ENCODE results near the gene CD47.

The CD47 gene

GRCh38 chr3:108088697-108089096, 2.1 kb downstream of the CD47 start:
- Histone ChIP-seq H3K4me3 (ENCODE audit: low read depth, low read length) (no peak overlapping the region), H3K9me3 (ENCODE audit: control insufficient read depth, insufficient read depth, low read depth, low read length) (0 out of 2 replicates have a peak, but pooled peaks cover 6% of the 10 kb centered on the region), H3K27ac (ENCODE audit: low read depth, low read length) (no peak overlapping the region), H3K36me3 (ENCODE audit: control insufficient read depth, insufficient read depth, low read length) (no peaks in the 10 kb centered on the region), H3K27me3 (ENCODE audit: control insufficient read depth, insufficient read depth, low read length) (peaks cover 36% of the 10 kb centered on the region), H3K9ac (ENCODE audit: low read length) (no peak overlapping the region), H3K4me1 (ENCODE audit: control insufficient read depth, insufficient read depth, low read length) (peaks cover 4% of the 10 kb centered on the region)

- H3K9ac ChIP-seq (ENCODE audit: low read length): no peak overlapping the region
Observed at GRCh38 chr3:108088146-108088545, 2.7 kb downstream of the CD47 start.

GRCh38 chr3:108086653-108087052, 4.2 kb downstream of the CD47 start:
- no peak overlapping the region for H3K4me3 ChIP-seq (ENCODE audit: low read depth, low read length)
- H3K9ac ChIP-seq (ENCODE audit: low read length): no peak overlapping the region
- no peaks in the 10 kb centered on the region for H3K36me3 ChIP-seq (ENCODE audit: control insufficient read depth, insufficient read depth, low read length)
- peaks cover 4% of the 10 kb centered on the region for H3K4me1 ChIP-seq (ENCODE audit: control insufficient read depth, insufficient read depth, low read length)
- peaks cover 20% of the 10 kb centered on the region for H3K27me3 ChIP-seq (ENCODE audit: control insufficient read depth, insufficient read depth, low read length)
- H3K27ac ChIP-seq (ENCODE audit: low read depth, low read length): no peak overlapping the region
- 0 out of 2 replicates have a peak, but pooled peaks cover 3% of the 10 kb centered on the region for H3K9me3 ChIP-seq (ENCODE audit: control insufficient read depth, insufficient read depth, low read depth, low read length)

More at GRCh38 chr3:108088146-108088545, 2.7 kb downstream of the CD47 start:
- no peaks in the 10 kb centered on the region for H3K36me3 ChIP-seq (ENCODE audit: control insufficient read depth, insufficient read depth, low read length)
- no peak overlapping the region for H3K27ac ChIP-seq (ENCODE audit: low read depth, low read length)
- 0 out of 2 replicates have a peak, but pooled peaks cover 6% of the 10 kb centered on the region for H3K9me3 ChIP-seq (ENCODE audit: control insufficient read depth, insufficient read depth, low read depth, low read length)
- H3K4me3 ChIP-seq (ENCODE audit: low read depth, low read length): no peak overlapping the region
- peaks cover 35% of the 10 kb centered on the region for H3K27me3 ChIP-seq (ENCODE audit: control insufficient read depth, insufficient read depth, low read length)
- H3K4me1 ChIP-seq (ENCODE audit: control insufficient read depth, insufficient read depth, low read length): peaks cover 4% of the 10 kb centered on the region

GRCh38 chr3:108085810-108086350, 5.0 kb downstream of the CD47 start:
- Histone ChIP-seq H3K27me3 (ENCODE audit: control insufficient read depth, insufficient read depth, low read length) (peaks cover 13% of the 10 kb centered on the region), H3K4me1 (ENCODE audit: control insufficient read depth, insufficient read depth, low read length) (peaks cover 4% of the 10 kb centered on the region), H3K9ac (ENCODE audit: low read length) (no peak overlapping the region), H3K4me3 (ENCODE audit: low read depth, low read length) (no peak overlapping the region), H3K27ac (ENCODE audit: low read depth, low read length) (no peak overlapping the region), H3K9me3 (ENCODE audit: control insufficient read depth, insufficient read depth, low read depth, low read length) (no peaks in the 10 kb centered on the region), H3K36me3 (ENCODE audit: control insufficient read depth, insufficient read depth, low read length) (no peaks in the 10 kb centered on the region)

GRCh38 chr3:108085370-108085769, 5.5 kb downstream of the CD47 start:
- H3K9ac ChIP-seq (ENCODE audit: low read length): no peak overlapping the region
- H3K36me3 ChIP-seq (ENCODE audit: control insufficient read depth, insufficient read depth, low read length): no peaks in the 10 kb centered on the region
- no peaks in the 10 kb centered on the region for H3K9me3 ChIP-seq (ENCODE audit: control insufficient read depth, insufficient read depth, low read depth, low read length)
- H3K4me3 ChIP-seq (ENCODE audit: low read depth, low read length): no peak overlapping the region
- H3K4me1 ChIP-seq (ENCODE audit: control insufficient read depth, insufficient read depth, low read length): peaks cover 4% of the 10 kb centered on the region
- H3K27me3 ChIP-seq (ENCODE audit: control insufficient read depth, insufficient read depth, low read length): peaks cover 11% of the 10 kb centered on the region
- no peak overlapping the region for H3K27ac ChIP-seq (ENCODE audit: low read depth, low read length)

- H3K9me3 ChIP-seq (ENCODE audit: control insufficient read depth, insufficient read depth, low read depth, low read length): no peaks in the 10 kb centered on the region
- no peaks in the 10 kb centered on the region for H3K4me1 ChIP-seq (ENCODE audit: control insufficient read depth, insufficient read depth, low read length)
- no peak overlapping the region for H3K4me3 ChIP-seq (ENCODE audit: low read depth, low read length)
- no peak overlapping the region for H3K9ac ChIP-seq (ENCODE audit: low read length)
- no peaks in the 10 kb centered on the region for H3K36me3 ChIP-seq (ENCODE audit: control insufficient read depth, insufficient read depth, low read length)
- H3K27me3 ChIP-seq (ENCODE audit: control insufficient read depth, insufficient read depth, low read length): no peaks in the 10 kb centered on the region
- no peak overlapping the region for H3K27ac ChIP-seq (ENCODE audit: low read depth, low read length)
Observed at GRCh38 chr3:108079877-108080276, 11.0 kb downstream of the CD47 start.

GRCh38 chr3:108079043-108079442, 11.8 kb downstream of the CD47 start:
- Histone ChIP-seq H3K9me3 (ENCODE audit: control insufficient read depth, insufficient read depth, low read depth, low read length) (no peaks in the 10 kb centered on the region), H3K4me3 (ENCODE audit: low read depth, low read length) (no peak overlapping the region), H3K36me3 (ENCODE audit: control insufficient read depth, insufficient read depth, low read length) (no peaks in the 10 kb centered on the region), H3K27me3 (ENCODE audit: control insufficient read depth, insufficient read depth, low read length) (no peaks in the 10 kb centered on the region), H3K4me1 (ENCODE audit: control insufficient read depth, insufficient read depth, low read length) (no peaks in the 10 kb centered on the region), H3K27ac (ENCODE audit: low read depth, low read length) (no peak overlapping the region), H3K9ac (ENCODE audit: low read length) (no peak overlapping the region)

GRCh38 chr3:108076564-108076963, 14.3 kb downstream of the CD47 start:
- Histone ChIP-seq H3K27ac (ENCODE audit: low read depth, low read length) (no peak overlapping the region), H3K9me3 (ENCODE audit: control insufficient read depth, insufficient read depth, low read depth, low read length) (no peaks in the 10 kb centered on the region), H3K4me1 (ENCODE audit: control insufficient read depth, insufficient read depth, low read length) (peaks cover 9% of the 10 kb centered on the region), H3K9ac (ENCODE audit: low read length) (no peak overlapping the region), H3K27me3 (ENCODE audit: control insufficient read depth, insufficient read depth, low read length) (no peaks in the 10 kb centered on the region), H3K4me3 (ENCODE audit: low read depth, low read length) (no peak overlapping the region), H3K36me3 (ENCODE audit: control insufficient read depth, insufficient read depth, low read length) (no peaks in the 10 kb centered on the region)

- Histone ChIP-seq H3K4me3 (ENCODE audit: low read depth, low read length) (no peak overlapping the region), H3K9ac (ENCODE audit: low read length) (no peak overlapping the region), H3K27me3 (ENCODE audit: control insufficient read depth, insufficient read depth, low read length) (no peaks in the 10 kb centered on the region), H3K4me1 (ENCODE audit: control insufficient read depth, insufficient read depth, low read length) (peaks cover 13% of the 10 kb centered on the region), H3K27ac (ENCODE audit: low read depth, low read length) (no peak overlapping the region), H3K9me3 (ENCODE audit: control insufficient read depth, insufficient read depth, low read depth, low read length) (no peaks in the 10 kb centered on the region), H3K36me3 (ENCODE audit: control insufficient read depth, insufficient read depth, low read length) (no peaks in the 10 kb centered on the region)
Observed at GRCh38 chr3:108073764-108074431, 16.9 kb downstream of the CD47 start.

- Histone ChIP-seq H3K9ac (ENCODE audit: low read length) (no peak overlapping the region), H3K36me3 (ENCODE audit: control insufficient read depth, insufficient read depth, low read length) (no peaks in the 10 kb centered on the region), H3K27ac (ENCODE audit: low read depth, low read length) (no peak overlapping the region)
Observed at GRCh38 chr3:108071368-108071767, 19.5 kb downstream of the CD47 start.

GRCh38 chr3:108070356-108070755, 20.5 kb downstream of the CD47 start:
- no peak overlapping the region for H3K27ac ChIP-seq (ENCODE audit: low read depth, low read length)
- no peak overlapping the region for H3K4me3 ChIP-seq (ENCODE audit: low read depth, low read length)
- no peak overlapping the region for H3K9ac ChIP-seq (ENCODE audit: low read length)
- no peaks in the 10 kb centered on the region for H3K27me3 ChIP-seq (ENCODE audit: control insufficient read depth, insufficient read depth, low read length)
- H3K36me3 ChIP-seq (ENCODE audit: control insufficient read depth, insufficient read depth, low read length): no peaks in the 10 kb centered on the region
- H3K9me3 ChIP-seq (ENCODE audit: control insufficient read depth, insufficient read depth, low read depth, low read length): no peaks in the 10 kb centered on the region
- H3K4me1 ChIP-seq (ENCODE audit: control insufficient read depth, insufficient read depth, low read length): peaks cover 13% of the 10 kb centered on the region

More at GRCh38 chr3:108071368-108071767, 19.5 kb downstream of the CD47 start:
- Histone ChIP-seq H3K4me3 (ENCODE audit: low read depth, low read length) (no peak overlapping the region), H3K9me3 (ENCODE audit: control insufficient read depth, insufficient read depth, low read depth, low read length) (no peaks in the 10 kb centered on the region), H3K27me3 (ENCODE audit: control insufficient read depth, insufficient read depth, low read length) (no peaks in the 10 kb centered on the region), H3K4me1 (ENCODE audit: control insufficient read depth, insufficient read depth, low read length) (peaks cover 13% of the 10 kb centered on the region)

Data from HUES6 (cell line).